Stimulated activated CD4-positive, alpha-beta T cell treated with anti-CD3 and anti-CD28 coated beads, Interleukin-1b, Interleukin-23, amount 100 ng/mL, for 1 hour (primary cell): ENCODE results near the gene CNOT6.
A peak's percentile ranks its signal among the peaks of the same experiment; 100 is the strongest.
"Not testable (repeated sequence)": the region's sequence is repeated elsewhere in the genome, so short reads cannot be mapped to it uniquely, and the experiment has no call there.

Source experiments
- DNase-seq, 2 donors: peaks; one replicate each; pipeline ENCODE4 v3.0.0-alpha.2; 2020; ENCODE audit warnings: low read depth in 2 of 2

CNOT6 gene

DNA sequence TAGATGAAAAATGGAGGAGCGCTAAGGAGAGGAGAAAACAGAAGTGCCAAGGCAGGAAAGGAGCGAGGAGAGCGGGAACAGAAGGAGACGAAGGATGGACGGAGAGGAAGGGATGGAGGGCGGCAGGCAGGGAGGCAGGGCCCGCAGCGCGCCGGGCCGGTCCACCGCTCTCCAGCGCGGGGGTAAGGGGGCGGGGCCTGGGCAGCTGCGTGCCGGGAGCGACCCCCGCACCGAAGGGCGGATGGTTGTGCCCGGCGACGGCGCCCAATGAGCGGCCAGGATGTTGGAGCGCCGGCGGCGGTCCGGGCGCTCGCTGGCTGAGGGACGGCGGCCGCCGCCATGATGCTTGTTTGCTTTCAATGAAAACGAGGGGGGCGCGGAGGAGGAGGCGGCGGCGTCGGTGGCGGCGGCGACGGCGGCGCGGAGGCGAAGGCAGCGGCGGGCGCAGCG lies at the start of gene CNOT6:
Gene CNOT6 (plus strand): TSS at position 320 of the 450 bp plus-strand sequence. CDS start 34,898 bp downstream, outside the sequence.
- DNase-seq = peak; percentile 90 to 92

DNA sequence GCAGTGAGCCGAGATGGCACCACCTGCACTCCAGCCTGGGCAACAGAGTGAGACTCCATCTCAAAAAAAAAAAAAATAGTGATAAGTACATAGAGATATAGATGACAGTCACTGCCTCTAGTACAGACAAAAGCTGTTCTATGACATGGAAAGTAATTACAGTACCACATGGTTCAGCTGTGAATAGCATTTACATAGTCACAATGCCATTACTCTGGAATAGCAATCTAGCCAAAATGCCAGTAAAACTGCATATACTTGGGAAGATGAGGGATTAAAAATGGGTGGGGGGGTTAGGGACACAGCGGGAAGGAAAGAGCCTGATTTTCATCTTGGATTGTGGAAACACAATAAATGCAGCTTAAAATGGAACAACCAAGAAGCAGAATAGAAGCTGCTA lies 39.4 kb upstream of the CNOT6 start:
- no peak for DNase-seq

DNA sequence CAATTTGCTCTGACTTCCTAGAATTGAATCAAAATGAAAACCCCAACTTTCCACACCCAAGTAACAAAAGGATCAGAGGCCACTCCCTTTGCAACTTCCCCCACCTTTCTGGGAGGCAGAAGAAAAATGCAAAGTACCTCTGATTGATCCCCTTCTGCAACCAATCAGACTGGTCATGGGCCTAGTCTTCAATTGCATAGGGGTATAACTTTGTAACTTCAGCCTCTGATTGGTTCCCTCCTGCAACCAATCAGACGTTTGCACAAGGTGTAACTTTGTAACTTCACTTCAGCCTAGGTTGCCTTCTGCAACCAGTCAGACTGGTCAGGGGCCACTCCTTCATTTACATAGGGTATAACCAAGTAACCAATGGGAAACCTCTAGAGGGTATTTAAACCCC lies 38.3 kb upstream of the CNOT6 start:
- no peak for DNase-seq

DNA sequence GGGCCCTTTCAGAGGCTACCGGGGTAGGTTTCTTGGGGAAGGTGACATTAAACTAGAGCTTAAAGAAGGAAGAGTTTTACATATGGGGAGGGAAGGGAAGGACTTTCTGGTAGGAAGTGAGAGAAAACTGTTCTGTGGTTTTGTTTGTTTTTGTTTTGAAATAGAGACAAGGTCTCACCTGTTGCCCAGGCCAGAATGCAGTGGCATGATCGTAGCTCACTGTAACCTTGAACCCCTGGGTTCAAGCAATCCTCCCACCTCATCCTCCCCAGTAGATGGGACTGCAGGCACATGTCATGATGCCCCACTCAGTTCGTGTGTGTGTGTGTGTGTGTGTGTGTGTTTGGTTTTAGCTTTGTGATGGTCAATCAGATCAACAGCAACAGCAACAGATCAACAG lies 37.4 kb upstream of the CNOT6 start:
- DNase-seq = no peak

DNA sequence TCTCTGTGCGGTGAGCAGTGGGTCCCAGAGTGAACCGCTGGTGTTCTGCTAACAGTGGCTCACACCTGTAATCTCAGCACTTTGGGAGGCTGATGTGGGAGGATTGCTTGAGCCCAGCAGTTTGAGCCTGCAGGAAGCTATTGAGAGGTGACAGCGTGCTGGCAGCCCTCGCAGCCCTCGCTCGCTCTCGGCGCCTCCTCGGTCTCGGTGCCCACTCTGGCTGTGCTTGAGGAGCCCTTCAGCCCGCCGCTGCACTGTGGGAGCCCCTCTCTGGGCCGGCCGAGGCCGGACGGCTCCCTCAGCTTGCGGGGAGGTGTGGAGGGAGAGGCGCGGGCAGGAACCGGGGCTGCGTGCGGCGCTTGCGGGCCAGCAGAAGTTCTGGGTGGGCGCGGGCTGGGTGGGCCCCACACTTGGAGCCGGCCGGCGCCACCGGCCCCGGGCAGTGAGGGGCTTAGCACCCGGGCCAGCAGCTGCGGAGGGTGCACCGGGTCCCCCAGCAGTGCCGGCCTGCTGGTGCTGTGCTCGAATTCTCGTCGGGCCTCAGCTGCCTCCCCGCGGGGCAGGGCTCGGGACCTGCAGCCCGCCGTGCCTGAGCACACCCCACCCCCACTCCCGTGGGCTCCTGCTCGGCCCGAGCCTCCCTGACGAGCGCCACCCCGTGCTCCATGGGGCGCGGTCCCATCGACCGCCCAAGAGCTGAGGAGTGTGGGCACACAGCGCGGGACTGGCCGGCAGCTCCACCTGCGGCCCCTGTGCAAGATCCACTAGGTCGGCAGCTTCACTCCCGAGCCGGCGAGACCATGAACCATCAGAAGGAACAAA lies 35.1 kb upstream of the CNOT6 start:
- not testable (repeated sequence) for DNase-seq

DNA sequence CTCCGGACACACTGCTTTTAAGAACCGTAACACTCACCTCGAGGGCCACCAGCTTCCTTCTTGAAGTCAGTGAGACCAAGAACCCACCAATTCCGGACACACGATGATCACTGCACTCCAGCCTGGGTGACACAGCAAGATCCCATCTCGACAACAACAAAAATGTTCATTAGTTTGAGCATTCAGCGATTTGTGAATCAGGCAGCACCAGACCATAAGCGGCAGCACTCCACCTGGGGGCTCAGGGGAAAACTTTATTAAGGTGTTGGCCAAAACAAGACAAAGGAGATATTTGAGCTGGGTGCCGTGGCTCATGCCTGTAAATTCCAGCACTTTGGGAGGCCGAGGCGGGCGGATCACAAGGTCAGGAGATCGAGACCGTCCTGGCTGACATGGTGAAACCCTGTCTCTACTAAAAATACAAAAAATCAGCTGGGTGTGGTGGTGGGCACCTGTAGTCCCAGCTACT lies 34.5 kb upstream of the CNOT6 start:
- not testable (repeated sequence) for DNase-seq

DNA sequence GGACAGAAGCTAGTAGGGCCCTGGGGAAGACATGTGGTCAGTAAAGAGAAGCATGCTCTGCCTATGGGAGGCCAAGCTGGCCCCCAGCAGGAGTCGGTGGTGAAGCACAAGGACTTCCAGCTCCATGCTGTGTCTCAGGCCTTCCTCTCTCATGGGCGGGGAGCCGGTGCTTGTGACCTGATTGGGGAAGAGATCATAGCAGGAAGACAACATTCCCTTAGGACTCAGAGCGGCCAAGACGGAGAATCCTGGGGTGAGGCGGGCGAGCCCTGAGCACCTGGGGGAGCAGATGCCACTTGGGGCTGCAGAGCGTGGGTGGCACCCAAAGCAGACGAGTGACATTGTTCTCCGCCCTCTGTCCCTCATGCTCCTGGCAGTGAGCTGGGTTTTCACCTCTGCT lies 33.3 kb upstream of the CNOT6 start:
- no peak for DNase-seq

DNA sequence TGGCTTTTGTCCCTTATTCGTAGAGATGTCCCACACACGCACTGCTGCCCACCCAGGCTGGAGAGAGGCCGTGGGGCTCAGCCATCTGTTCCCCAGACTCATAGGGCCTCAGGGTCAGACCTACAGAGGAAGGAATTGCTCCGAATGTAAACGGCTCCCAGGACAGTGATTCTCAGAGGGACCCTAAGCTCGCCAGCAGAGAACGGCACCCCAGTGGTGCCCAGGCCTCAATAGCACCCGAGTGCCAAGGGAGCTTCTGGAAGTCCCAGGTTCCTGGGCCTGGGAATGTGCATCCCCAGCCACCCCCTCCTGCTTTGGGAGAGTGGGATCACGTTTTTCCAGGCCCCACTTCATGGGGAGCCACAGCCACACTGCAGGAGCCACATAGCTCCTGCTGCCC lies 32.9 kb upstream of the CNOT6 start:
- no peak for DNase-seq

DNA sequence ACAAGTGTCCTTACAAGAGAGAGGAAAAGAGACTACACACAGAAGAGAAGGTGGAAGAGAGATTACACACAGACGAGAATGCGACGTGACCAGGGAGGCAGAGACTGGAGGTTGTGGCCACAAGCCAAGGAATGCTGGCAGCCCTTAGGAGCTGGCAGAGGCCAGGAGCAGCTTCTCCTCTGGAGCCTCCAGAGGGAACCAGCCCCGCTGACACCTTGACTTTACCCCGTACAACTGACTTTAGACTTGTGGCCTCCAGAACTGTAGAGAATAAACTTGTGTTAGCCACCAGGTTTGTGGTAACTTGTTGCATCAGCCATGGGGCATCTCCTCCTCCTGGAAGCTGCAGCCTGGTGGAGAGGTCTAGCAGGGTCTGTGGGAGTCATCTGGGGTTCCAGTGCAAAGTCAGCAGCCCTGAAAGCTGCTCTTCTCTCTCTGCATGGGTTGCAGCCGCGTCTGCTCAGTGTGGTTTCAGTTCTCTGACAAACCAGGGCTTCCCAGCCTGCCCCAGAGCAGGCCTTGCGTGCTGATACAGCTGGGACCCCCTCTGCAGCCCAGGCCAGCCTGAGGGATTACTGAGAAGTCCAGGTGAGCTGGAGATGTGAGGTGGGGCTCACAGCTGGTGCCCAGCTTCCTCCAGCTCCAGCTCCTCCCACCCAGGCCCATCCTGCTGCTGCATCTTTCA lies 30.8 kb upstream of the CNOT6 start:
- DNase-seq = no peak

DNA sequence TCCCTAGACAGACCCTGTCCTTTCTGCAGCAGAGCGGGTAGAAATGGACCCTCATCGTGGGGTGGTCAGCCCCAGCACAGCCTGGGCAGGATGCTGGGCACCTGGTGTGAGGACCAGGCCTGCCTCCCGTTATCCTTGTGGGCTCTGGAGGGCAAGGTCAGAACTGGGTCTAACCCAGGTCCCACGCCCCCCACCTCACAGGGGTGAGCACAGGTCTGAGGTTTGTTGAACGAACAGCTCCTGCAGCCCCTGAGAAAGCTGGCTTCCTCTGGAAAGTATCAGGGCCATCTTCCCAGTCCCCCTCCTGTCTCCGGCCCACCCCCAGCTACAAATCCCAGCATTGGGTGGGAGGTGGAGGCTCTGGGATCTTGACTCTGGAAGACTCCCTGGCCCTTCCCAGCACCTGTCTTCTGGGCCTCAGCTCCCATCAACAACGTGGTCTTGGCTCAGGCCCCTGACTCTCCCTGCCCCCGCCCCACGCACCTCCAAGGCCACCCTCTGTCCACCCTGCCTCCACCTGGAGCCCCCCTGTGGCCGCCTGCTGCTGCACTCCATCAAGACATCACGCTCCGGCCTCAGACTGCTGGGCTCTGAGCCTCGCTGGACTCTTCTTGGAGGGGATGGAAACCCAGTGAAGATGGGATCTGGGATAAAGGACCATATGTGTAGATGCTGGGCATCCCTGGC lies 30.1 kb upstream of the CNOT6 start:
- no peak for DNase-seq

DNA sequence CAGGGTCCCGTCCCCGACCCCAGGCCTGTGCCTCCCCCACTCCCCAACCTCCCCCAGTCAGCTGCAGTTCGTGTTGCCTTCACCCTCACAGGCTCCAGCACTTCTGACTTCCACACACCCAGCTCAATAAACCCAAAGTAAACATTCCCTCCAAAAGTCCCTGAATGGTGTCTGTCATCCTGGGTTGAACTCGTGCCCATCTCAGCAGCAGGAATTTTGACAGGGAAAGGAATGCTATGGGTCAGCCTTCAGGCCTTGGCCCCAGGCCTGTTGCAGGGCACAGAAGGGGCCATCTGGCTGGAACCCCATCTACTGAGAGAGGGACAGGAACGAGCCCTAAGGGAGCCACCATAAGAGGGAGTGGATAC lies 29.6 kb upstream of the CNOT6 start:
- no peak for DNase-seq

DNA sequence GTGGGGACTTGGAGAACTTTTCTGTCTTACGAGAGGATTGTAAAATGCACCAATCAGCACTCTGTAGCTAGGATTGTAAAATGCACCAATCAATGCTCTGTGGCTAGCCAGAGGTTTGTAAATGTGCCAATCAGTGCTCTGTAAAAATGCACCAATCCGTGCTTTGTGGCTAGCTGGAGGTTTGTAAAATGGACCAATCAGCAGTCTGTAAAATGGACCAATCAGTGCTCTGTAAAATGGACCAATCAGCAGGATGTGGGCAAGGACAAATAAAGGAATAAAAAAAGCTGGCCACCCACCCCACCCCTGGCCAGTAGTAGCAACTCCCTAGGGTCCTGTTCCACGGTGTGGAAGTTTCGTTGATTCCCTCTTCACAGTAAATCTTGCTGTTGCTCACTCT lies 29.1 kb upstream of the CNOT6 start:
- DNase-seq = not testable (repeated sequence)

DNA sequence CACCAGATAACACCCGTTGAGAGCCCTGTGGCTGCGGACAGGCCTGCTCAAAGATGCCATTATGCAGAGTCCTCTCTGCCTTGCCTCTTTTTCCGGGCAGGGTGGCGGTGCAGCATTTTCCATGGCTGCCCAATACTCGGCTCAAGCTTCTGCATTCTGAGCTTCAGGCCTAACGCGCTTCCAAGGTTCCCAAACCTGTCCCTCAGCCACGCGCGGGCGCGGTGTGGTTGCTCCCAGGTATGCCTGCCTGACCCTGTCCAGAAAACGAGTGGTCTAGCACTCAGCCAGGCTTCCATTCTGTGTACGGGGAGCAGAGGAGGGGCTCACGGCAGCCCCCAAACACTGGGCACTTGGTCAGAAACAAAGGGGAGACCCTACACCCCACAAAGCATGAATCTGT lies 27.9 kb upstream of the CNOT6 start:
- DNase-seq = no peak

DNA sequence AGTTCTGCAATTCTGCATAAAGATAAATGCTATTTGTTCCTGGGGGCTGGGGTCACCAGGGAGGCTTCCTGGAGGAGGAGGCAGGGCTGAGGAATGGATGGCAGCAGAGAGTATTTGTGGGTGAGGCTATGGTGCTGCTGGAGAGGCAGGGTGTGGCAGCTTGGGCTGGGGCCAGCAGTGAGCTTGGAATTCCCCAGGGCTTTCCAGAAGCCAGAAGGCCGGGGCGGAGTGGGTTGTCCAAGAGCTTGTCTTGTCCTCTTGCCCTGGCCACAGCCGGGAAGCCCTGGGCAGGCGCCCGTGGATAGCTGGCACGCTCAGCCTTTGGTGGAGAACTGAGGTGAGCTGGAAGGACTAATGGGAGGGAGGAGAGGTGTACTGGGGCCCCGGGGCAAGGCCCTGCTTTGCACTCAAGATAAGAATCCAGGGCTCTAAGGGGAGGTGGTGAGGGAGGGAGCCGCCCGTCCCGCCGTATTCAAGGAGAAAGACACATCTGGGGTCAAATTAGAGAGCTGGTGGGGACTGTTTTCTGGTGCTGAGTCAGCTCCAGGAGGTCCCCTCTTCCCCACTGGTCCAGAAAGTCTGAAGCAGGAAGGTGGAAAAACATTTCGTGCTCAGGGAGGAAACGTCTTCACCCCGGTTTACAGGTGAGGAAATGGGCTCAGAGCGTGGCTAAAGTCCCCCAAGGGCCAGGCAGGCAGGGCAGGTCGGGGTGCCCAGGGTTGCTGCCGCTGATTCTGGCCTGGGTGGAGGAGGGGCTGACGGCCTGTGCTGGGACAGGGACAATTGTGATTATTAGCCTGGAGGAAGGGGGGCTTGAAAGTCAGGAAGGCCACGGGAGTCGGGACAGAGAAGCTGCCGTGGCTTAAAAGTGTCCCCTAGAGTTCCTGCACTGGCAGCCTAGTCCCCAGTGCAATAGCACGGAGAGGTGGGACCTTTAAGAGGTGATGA lies 26.9 kb upstream of the CNOT6 start:
- DNase-seq = no peak

DNA sequence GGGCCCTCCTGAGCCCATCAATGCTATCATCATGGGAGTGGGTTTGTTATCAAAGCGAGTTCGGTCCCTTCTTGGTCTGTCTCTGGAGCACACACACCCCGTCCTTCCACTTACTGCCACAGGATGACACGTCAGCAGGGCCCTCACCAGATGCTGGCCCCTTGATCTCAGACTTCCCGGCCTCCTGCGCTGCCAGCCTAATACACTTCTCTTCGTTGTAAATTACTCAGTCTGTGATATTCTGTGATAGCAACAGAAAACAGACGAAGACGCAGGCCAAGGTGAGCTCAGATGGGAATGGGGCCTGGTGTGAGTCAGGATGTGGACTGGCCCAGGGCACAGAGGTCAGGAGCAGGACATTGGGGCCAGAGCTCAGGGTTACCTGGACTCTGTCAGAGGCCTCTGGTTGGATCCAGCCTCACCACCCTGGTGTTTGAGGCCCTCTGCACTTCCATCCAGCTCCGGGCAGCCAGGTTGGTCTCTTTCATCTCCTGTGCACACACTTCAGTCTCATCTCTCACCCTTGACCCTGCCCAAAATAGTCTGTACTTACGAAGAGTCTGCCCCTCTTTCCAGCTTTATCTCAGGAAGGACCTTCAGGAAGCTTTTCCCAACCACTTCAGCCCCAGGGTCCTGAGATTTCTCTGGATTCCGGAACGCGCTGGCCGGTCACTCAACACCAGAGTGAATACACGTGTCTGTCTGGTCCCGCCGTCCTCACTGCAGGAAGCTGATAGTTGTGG lies 26.0 kb upstream of the CNOT6 start:
- no peak for DNase-seq

DNA sequence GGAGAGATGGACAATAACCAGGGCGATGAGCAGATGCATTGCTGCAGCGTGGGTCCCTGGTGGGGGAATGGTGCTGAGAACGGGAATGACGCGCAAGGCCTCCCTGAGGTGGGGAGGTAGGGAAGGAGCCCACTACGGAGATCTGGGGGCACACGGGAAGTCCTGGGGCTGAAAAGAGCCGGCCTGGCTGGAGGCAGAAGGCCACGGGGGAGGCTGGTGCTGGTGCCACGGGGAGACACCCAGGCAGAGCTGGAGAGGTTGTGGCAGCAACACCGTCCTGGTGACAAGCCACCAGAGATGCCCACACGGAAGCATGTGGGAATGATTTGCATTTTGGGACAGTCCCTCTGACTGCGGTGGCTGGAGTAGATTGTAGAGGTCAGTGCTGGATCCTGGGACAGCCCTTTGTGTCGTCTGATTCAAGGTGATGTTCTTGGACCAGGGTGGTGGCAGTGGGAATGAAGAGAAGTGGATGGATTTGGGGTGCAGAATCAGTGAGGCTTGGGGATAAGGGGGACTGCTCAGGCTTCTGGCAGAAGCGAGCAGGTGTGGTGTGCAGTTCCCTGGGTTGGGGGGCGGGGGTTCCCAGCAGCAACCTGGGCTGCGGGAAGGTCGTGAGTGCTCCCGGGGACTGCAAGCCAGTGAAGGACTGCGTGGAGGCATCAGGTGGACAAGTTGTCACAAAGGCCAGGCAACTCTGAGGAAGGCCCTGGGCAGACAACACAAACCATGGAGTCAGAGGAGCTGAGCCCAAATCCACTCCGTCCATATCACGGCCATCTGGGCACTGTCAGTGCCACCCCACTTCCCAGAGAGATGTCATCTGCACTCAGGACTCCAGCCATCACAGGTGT lies 25.2 kb upstream of the CNOT6 start:
- DNase-seq = no peak

DNA sequence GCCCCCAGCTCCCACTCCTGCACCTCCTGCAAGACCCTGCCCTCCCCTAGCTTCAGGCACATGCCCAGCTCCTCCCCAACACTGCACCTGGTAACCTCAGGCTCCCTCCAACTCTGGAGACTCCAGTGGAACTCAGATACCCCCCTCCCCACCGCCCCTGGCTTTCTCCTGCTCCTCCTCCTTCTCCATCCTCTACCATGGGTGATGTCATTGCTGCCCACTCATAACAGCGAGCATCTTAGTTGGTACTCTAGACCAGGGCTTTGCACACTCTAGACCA lies 24.7 kb upstream of the CNOT6 start:
- DNase-seq = no peak

DNA sequence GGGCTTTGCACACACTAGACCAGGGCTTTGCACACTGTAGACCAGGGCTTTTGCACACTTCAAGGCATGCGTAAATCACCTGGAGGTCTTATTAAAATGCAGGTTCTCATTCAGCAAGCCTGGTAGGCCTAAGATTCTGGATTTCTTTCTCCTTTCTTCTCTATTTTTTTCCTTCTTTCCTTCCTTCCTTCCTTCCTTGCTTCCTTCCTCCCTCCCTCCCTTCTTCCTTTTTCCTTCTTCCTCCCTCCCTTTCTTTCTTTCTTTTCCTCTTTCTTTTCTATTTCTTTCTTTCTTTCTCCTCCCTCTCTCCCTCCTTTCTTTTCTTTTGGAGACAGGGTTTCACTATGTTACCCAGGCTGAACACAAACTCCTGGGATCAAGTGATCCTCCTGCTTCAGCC lies 24.3 kb upstream of the CNOT6 start:
- no peak for DNase-seq

DNA sequence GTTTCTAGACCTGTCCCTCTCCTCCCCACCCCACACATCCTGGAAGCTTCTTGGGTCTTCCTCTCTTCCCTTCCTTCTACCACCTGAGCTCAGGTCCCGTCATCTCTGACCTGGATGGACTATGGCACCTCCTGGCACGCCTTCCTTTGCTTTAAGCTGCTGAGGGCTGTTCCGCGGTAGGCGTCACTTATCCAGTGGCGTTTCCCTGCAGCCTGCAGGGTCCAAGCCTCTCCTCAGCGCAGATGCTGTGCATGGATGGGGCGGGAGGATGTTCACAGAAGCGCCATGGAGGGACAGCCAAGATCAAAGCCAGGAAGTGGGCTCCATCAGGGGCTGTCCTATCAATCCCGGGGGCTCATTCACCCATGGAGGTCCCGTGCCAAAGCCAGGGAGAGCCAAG lies 23.8 kb upstream of the CNOT6 start:
- DNase-seq = no peak

DNA sequence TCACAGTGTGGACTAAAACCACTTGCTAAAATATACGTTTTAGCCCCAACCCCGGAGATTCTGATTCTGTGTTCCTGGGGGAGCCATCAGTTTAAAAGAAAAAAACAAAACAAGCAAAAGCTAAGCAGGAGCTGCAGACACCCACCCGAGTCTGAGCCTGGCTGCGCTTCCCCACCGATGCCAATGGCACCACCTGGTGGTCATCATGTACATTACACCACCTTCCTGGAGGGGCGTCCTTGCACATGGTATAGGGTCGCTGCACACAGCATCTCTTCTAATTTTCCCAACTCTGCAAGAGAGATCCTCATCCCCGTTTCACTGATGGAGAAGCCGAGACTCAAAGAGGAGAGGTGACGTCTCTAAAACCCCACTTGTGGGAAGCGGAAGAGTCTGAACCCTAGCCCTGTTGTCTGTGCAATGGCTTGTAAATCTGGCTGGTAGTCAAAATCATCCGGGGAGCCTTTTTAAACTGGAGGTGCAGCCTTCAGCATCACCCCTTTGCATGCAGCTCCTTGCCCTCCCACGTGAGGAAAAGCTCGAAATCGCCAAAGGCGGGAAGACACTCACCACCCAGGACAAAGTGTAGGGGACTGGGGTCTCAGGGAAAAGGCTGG lies 23.1 kb upstream of the CNOT6 start:
- peak; percentile 21 to 22 for DNase-seq
